Measurements from ENCODE around the gene CLSTN3.

The CLSTN3 gene

GRCh38 chr12:7116916-7117315 is 13.3 kb upstream of the CLSTN3 start:
- TF ChIP-seq USF1 (IDR thresholded peaks at IDR 0.05) (no peak), NFIC (IDR thresholded peaks at IDR 0.05) (no peak), FOXM1 (IDR thresholded peaks at IDR 0.05; ENCODE audit: borderline replicate concordance, low read depth) (no peak), TAF1 (IDR thresholded peaks at IDR 0.05; ENCODE audit: low read depth) (no peak), CREB1 (IDR thresholded peaks at IDR 0.05; ENCODE audit: low read depth) (no peak), RAD21 (IDR thresholded peaks at IDR 0.05; ENCODE audit: low read depth) (no peak), YY1 (IDR thresholded peaks at IDR 0.05; ENCODE audit: low read depth) (no peak), CEBPB (IDR thresholded peaks at IDR 0.05) (no peak)

GRCh38 chr12:7117670-7118069 is 12.5 kb upstream of the CLSTN3 start:
- TF ChIP-seq RAD21 (IDR thresholded peaks at IDR 0.05; ENCODE audit: low read depth), result no peak
- no peak for TF ChIP-seq ZBTB7A (IDR thresholded peaks at IDR 0.05; ENCODE audit: low read depth)
- no peak for TF ChIP-seq MAX (IDR thresholded peaks at IDR 0.05)
- TF ChIP-seq CEBPB (IDR thresholded peaks at IDR 0.05), result no peak
- TF ChIP-seq EP300 (IDR thresholded peaks at IDR 0.05; ENCODE audit: borderline replicate concordance), result no peak
- TF ChIP-seq EGR1 (IDR thresholded peaks at IDR 0.05), result no peak
- TF ChIP-seq TCF12 (IDR thresholded peaks at IDR 0.05; ENCODE audit: low read depth), result no peak
- no peak for TF ChIP-seq USF1 (IDR thresholded peaks at IDR 0.05)
- no peak for TF ChIP-seq TEAD4 (IDR thresholded peaks at IDR 0.05)
- no peak for TF ChIP-seq TAF1 (IDR thresholded peaks at IDR 0.05; ENCODE audit: low read depth)
- no peak for TF ChIP-seq REST (IDR thresholded peaks at IDR 0.05; ENCODE audit: low read depth)
- no peak for TF ChIP-seq YY1 (IDR thresholded peaks at IDR 0.05; ENCODE audit: low read depth)
- no peak for TF ChIP-seq CREB1 (IDR thresholded peaks at IDR 0.05; ENCODE audit: low read depth)
- TF ChIP-seq NFIC (IDR thresholded peaks at IDR 0.05), result no peak
- no peak for TF ChIP-seq FOXM1 (IDR thresholded peaks at IDR 0.05; ENCODE audit: borderline replicate concordance, low read depth)

GRCh38 chr12:7118881-7119280 is 11.3 kb upstream of the CLSTN3 start:
- TF ChIP-seq CEBPB (IDR thresholded peaks at IDR 0.05) (no peak), NFIC (IDR thresholded peaks at IDR 0.05) (no peak), YY1 (IDR thresholded peaks at IDR 0.05; ENCODE audit: low read depth) (no peak), EP300 (IDR thresholded peaks at IDR 0.05; ENCODE audit: borderline replicate concordance) (no peak), EGR1 (IDR thresholded peaks at IDR 0.05) (no peak), FOXM1 (IDR thresholded peaks at IDR 0.05; ENCODE audit: borderline replicate concordance, low read depth) (no peak), MAX (IDR thresholded peaks at IDR 0.05) (no peak), TAF1 (IDR thresholded peaks at IDR 0.05; ENCODE audit: low read depth) (no peak), RAD21 (IDR thresholded peaks at IDR 0.05; ENCODE audit: low read depth) (no peak), REST (IDR thresholded peaks at IDR 0.05; ENCODE audit: low read depth) (no peak), ZBTB7A (IDR thresholded peaks at IDR 0.05; ENCODE audit: low read depth) (no peak), TEAD4 (IDR thresholded peaks at IDR 0.05) (no peak), CREB1 (IDR thresholded peaks at IDR 0.05; ENCODE audit: low read depth) (no peak), TCF12 (IDR thresholded peaks at IDR 0.05; ENCODE audit: low read depth) (no peak), USF1 (IDR thresholded peaks at IDR 0.05) (no peak)

- TF ChIP-seq TEAD4 (IDR thresholded peaks at IDR 0.05) (no peak), CREB1 (IDR thresholded peaks at IDR 0.05; ENCODE audit: low read depth) (no peak), RAD21 (IDR thresholded peaks at IDR 0.05; ENCODE audit: low read depth) (no peak), TCF12 (IDR thresholded peaks at IDR 0.05; ENCODE audit: low read depth) (no peak), CEBPB (IDR thresholded peaks at IDR 0.05) (no peak), MAX (IDR thresholded peaks at IDR 0.05) (no peak), EGR1 (IDR thresholded peaks at IDR 0.05) (no peak)
Measured at GRCh38 chr12:7120166-7120565, 10.0 kb upstream of the CLSTN3 start.

- no peak for TF ChIP-seq ZBTB7A (IDR thresholded peaks at IDR 0.05; ENCODE audit: low read depth)
- no peak for TF ChIP-seq FOXM1 (IDR thresholded peaks at IDR 0.05; ENCODE audit: borderline replicate concordance, low read depth)
- no peak for TF ChIP-seq TAF1 (IDR thresholded peaks at IDR 0.05; ENCODE audit: low read depth)
- no peak for TF ChIP-seq EP300 (IDR thresholded peaks at IDR 0.05; ENCODE audit: borderline replicate concordance)
- no peak for TF ChIP-seq TCF12 (IDR thresholded peaks at IDR 0.05; ENCODE audit: low read depth)
- no peak for TF ChIP-seq MAX (IDR thresholded peaks at IDR 0.05)
- TF ChIP-seq CREB1 (IDR thresholded peaks at IDR 0.05; ENCODE audit: low read depth), result no peak
- TF ChIP-seq USF1 (IDR thresholded peaks at IDR 0.05), result no peak
- TF ChIP-seq YY1 (IDR thresholded peaks at IDR 0.05; ENCODE audit: low read depth), result no peak
- TF ChIP-seq EGR1 (IDR thresholded peaks at IDR 0.05), result no peak
- TF ChIP-seq NFIC (IDR thresholded peaks at IDR 0.05), result no peak
- TF ChIP-seq CEBPB (IDR thresholded peaks at IDR 0.05), result no peak
- no peak for TF ChIP-seq TEAD4 (IDR thresholded peaks at IDR 0.05)
- no peak for TF ChIP-seq RAD21 (IDR thresholded peaks at IDR 0.05; ENCODE audit: low read depth)
- TF ChIP-seq REST (IDR thresholded peaks at IDR 0.05; ENCODE audit: low read depth), result no peak
Measured at GRCh38 chr12:7121324-7121723, 8.8 kb upstream of the CLSTN3 start.
